ENCODE measurements around the gene NOL6. TPM values are rescaled to one million over a fixed set of nuclear protein-coding genes. Genes with fewer than 3 reads are reported as not detected.

Gene NOL6
- total RNA-seq, 1 experiment from 2014 or later, result 48.5 TPM

DNA sequence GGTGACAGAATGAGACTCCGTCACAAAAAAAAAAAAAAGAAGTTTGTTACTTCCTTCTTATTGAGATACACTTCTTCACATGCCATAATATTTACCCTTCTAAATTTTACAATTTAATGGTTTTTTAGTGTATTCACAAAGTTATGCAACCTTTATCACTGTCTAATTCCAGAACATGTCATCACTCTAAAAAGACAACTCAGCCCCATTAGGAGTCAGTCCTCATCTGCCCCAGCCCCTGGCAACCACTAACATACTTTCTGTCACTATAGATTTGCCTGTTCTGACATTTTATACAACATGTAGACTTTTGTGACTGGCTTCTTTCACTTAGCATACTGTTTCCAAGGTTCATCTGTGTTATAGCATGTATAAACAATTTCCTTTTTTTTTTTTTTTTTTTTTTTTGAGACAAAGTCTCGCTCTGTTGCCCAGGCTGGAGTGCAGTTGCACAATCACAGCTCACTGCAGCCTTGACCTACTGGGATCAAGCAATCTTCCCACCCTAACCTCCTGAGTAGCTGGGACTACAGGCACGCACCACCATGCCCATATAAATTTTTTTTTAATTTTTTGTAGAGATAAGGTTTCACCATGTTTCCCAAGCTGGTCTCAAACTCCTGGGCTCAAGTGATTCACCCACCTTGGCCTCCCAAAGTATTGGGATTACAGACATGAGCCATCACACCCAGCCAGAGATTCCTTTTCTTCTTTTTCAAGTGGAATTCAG lies 44.3 kb downstream of the NOL6 start:
- POLR2A ChIA-PET, result no interaction called here
- H3K36me3 Mint-ChIP-seq, result no peaks in the 10 kb centered on the region
- no peaks in the 10 kb centered on the region for H3K27me3 Mint-ChIP-seq (ENCODE audit: low read depth)
- ATAC-seq (no peak), DNase-seq (ENCODE audit: low spot score) (no peak)
- no peak overlapping the region for H3K4me3 Mint-ChIP-seq
- no peaks in the 10 kb centered on the region for H3K9me3 Mint-ChIP-seq
- TF ChIP-seq, protein P1, sequence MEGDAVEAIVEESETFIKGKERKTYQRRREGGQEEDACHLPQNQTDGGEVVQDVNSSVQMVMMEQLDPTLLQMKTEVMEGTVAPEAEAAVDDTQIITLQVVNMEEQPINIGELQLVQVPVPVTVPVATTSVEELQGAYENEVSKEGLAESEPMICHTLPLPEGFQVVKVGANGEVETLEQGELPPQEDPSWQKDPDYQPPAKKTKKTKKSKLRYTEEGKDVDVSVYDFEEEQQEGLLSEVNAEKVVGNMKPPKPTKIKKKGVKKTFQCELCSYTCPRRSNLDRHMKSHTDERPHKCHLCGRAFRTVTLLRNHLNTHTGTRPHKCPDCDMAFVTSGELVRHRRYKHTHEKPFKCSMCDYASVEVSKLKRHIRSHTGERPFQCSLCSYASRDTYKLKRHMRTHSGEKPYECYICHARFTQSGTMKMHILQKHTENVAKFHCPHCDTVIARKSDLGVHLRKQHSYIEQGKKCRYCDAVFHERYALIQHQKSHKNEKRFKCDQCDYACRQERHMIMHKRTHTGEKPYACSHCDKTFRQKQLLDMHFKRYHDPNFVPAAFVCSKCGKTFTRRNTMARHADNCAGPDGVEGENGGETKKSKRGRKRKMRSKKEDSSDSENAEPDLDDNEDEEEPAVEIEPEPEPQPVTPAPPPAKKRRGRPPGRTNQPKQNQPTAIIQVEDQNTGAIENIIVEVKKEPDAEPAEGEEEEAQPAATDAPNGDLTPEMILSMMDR (IDR thresholded peaks at IDR 0.05), result no peak
- no peak for TF ChIP-seq NR3C1 (CRISPR knock-in tag; conservative IDR thresholded peaks at IDR 0.05; ENCODE audit: low read depth)
- H3K27ac Mint-ChIP-seq, result no peak overlapping the region; the same call in 1 of the 2 replicates
- no peaks in the 10 kb centered on the region for H3K4me1 Mint-ChIP-seq
- CTCF ChIA-PET, result interaction anchor here (0.7 to 1.8 kb wide), 3 partner anchors 14 to 405 kb away, joined by 3 to 4 read pairs (median 4); no protein-coding TSS in a partner anchor

DNA sequence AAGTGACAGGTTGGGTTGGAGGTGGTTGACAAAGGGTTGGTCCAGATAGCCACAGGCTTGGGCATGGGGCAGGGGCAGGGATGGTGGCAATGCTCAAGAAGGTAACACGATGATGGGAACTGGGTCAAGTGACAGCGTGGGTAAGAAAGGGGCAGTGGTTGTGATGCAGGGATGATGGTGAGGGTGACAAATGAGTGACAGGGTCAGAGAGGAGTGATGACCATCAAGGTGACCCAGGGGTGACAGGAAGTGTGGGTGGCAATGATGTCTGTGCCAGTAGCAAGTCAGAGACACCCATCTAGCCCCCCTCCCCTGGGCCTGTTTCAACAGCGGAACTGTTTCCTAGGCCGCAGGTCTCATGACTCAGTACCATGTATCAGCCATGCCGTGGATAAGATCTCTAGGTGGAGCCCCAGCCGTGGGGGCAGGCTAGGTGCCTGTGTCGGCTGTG lies 46.9 kb downstream of the NOL6 start:
- POLR2A ChIA-PET, result no interaction called here
- CTCF ChIA-PET, result interaction anchor here (0.6 to 1.6 kb wide), 5 partner anchors 11 to 449 kb away, joined by 3 to 7 read pairs (median 5); partner anchors contain the start of gene AQP3
- H3K4me3 Mint-ChIP-seq, result no peak overlapping the region
- DNase-seq (ENCODE audit: low spot score), result no peak
- ATAC-seq, result no peak
- no peaks in the 10 kb centered on the region for H3K9me3 Mint-ChIP-seq
- TF ChIP-seq, protein P2, sequence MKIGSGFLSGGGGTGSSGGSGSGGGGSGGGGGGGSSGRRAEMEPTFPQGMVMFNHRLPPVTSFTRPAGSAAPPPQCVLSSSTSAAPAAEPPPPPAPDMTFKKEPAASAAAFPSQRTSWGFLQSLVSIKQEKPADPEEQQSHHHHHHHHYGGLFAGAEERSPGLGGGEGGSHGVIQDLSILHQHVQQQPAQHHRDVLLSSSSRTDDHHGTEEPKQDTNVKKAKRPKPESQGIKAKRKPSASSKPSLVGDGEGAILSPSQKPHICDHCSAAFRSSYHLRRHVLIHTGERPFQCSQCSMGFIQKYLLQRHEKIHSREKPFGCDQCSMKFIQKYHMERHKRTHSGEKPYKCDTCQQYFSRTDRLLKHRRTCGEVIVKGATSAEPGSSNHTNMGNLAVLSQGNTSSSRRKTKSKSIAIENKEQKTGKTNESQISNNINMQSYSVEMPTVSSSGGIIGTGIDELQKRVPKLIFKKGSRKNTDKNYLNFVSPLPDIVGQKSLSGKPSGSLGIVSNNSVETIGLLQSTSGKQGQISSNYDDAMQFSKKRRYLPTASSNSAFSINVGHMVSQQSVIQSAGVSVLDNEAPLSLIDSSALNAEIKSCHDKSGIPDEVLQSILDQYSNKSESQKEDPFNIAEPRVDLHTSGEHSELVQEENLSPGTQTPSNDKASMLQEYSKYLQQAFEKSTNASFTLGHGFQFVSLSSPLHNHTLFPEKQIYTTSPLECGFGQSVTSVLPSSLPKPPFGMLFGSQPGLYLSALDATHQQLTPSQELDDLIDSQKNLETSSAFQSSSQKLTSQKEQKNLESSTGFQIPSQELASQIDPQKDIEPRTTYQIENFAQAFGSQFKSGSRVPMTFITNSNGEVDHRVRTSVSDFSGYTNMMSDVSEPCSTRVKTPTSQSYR (CRISPR knock-in tag; IDR thresholded peaks at IDR 0.05), result no peak
- TF ChIP-seq TCF7 (CRISPR knock-in tag; IDR thresholded peaks at IDR 0.05; ENCODE audit: low read depth), result no peak
- no peak for TF ChIP-seq SMAD3 (CRISPR knock-in tag; IDR thresholded peaks at IDR 0.05; ENCODE audit: borderline replicate concordance)
- TF ChIP-seq JAZF1 (CRISPR knock-in tag; IDR thresholded peaks at IDR 0.05), result no peak
- no peak for TF ChIP-seq ERG (CRISPR knock-in tag; IDR thresholded peaks at IDR 0.05)
- H3K27me3 Mint-ChIP-seq (ENCODE audit: low read depth), result no peaks in the 10 kb centered on the region
- H3K36me3 Mint-ChIP-seq, result no peaks in the 10 kb centered on the region
- H3K4me1 Mint-ChIP-seq, result no peaks in the 10 kb centered on the region
- H3K27ac Mint-ChIP-seq, result no peak overlapping the region

GRCh38 chr9:33425128-33425533 lies 48.6 kb downstream of the NOL6 start:
- no peak for ATAC-seq
- ChIA-PET CTCF (no interaction called here), POLR2A (no interaction called here)

More at GRCh38 chr9:33425128-33425533, 48.6 kb downstream of the NOL6 start:
- DNase-seq (ENCODE audit: low spot score), result no peak
- Mint-ChIP-seq H3K27me3 (ENCODE audit: low read depth) (no peaks in the 10 kb centered on the region), H3K36me3 (no peaks in the 10 kb centered on the region), H3K4me1 (no peaks in the 10 kb centered on the region), H3K4me3 (no peak overlapping the region), H3K27ac (no peak overlapping the region; the same call in 1 of the 2 replicates), H3K9me3 (no peaks in the 10 kb centered on the region)
- TF ChIP-seq AFF4 (CRISPR knock-in tag; IDR thresholded peaks at IDR 0.05; ENCODE audit: borderline replicate concordance), result no peak
- no peak for TF ChIP-seq ZNF423 (CRISPR knock-in tag; IDR thresholded peaks at IDR 0.05)
- TF ChIP-seq KAT7 (CRISPR knock-in tag; IDR thresholded peaks at IDR 0.05; ENCODE audit: borderline replicate concordance), result no peak
- TF ChIP-seq SMAD4 (CRISPR knock-in tag; IDR thresholded peaks at IDR 0.05), result no peak
- TF ChIP-seq MYBL2 (CRISPR knock-in tag; IDR thresholded peaks at IDR 0.05), result no peak
- no peak for TF ChIP-seq ELF4 (CRISPR knock-in tag; IDR thresholded peaks at IDR 0.05; ENCODE audit: low read depth)
- TF ChIP-seq OVOL2 (CRISPR knock-in tag; IDR thresholded peaks at IDR 0.05; ENCODE audit: borderline replicate concordance), result no peak
- no peak for TF ChIP-seq CBFB (CRISPR knock-in tag; IDR thresholded peaks at IDR 0.05; ENCODE audit: low read depth)
- TF ChIP-seq, protein P3, sequence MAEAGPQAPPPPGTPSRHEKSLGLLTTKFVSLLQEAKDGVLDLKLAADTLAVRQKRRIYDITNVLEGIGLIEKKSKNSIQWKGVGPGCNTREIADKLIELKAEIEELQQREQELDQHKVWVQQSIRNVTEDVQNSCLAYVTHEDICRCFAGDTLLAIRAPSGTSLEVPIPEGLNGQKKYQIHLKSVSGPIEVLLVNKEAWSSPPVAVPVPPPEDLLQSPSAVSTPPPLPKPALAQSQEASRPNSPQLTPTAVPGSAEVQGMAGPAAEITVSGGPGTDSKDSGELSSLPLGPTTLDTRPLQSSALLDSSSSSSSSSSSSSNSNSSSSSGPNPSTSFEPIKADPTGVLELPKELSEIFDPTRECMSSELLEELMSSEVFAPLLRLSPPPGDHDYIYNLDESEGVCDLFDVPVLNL (CRISPR knock-in tag; IDR thresholded peaks at IDR 0.05; ENCODE audit: borderline replicate concordance, low read depth), result no peak
- no peak for TF ChIP-seq NFYB (CRISPR knock-in tag; conservative IDR thresholded peaks at IDR 0.05; ENCODE audit: low read depth)
- TF ChIP-seq, protein P2 (CRISPR knock-in tag; IDR thresholded peaks at IDR 0.05), result no peak

Data from WTC11 (cell line).